Measurements from ENCODE around the gene RBM43. TPM values are rescaled to one million over a fixed set of nuclear protein-coding genes. Genes with fewer than 3 reads are reported as not detected.

Gene RBM43
- total RNA-seq, 2 donors from 2014 or later: 2.0 to 5.3 TPM

GRCh38 chr2:151251012-151251411 lies 10.7 kb downstream of the RBM43 start:
- ATAC-seq (ENCODE audit: insufficient number of reproducible peaks, low FRiP score, low read depth): no peak
- H3K36me3 ChIP-seq: peaks cover 23% of the 10 kb centered on the region
- H3K4me1 ChIP-seq (ENCODE audit: control insufficient read depth in 1 of 2, low read depth in 2 of 2): no peaks in the 10 kb centered on the region
- no peak overlapping the region for H3K4me3 ChIP-seq
- H3K27ac ChIP-seq: no peak overlapping the region
- TF ChIP-seq CTCF (IDR thresholded peaks at IDR 0.05): no peak
- H3K9me3 ChIP-seq: peaks cover 16% of the 10 kb centered on the region
- no peaks in the 10 kb centered on the region for H3K27me3 ChIP-seq (replicated peaks; ENCODE audit: insufficient read depth)
- DNase-seq (ENCODE audit: low spot score): no peak

- Histone ChIP-seq H3K27ac (no peak overlapping the region), H3K27me3 (replicated peaks; ENCODE audit: insufficient read depth) (no peaks in the 10 kb centered on the region), H3K36me3 (peaks cover 19% of the 10 kb centered on the region), H3K4me3 (no peak overlapping the region), H3K4me1 (ENCODE audit: control insufficient read depth in 1 of 2, low read depth in 2 of 2) (no peaks in the 10 kb centered on the region), H3K9me3 (peaks cover 16% of the 10 kb centered on the region)
- DNase-seq (ENCODE audit: low spot score) (no peak), ATAC-seq (ENCODE audit: insufficient number of reproducible peaks, low FRiP score, low read depth) (no peak)
- TF ChIP-seq CTCF (IDR thresholded peaks at IDR 0.05): no peak
Measured at GRCh38 chr2:151247432-151247831, 14.2 kb downstream of the RBM43 start.

GRCh38 chr2:151246152-151246551 lies 15.5 kb downstream of the RBM43 start:
- DNase-seq (ENCODE audit: low spot score) (no peak), ATAC-seq (ENCODE audit: insufficient number of reproducible peaks, low FRiP score, low read depth) (no peak)
- no peak overlapping the region for H3K4me3 ChIP-seq

GRCh38 chr2:151243468-151243867 lies 18.2 kb downstream of the RBM43 start:
- no peak for DNase-seq (ENCODE audit: low spot score)
- no peak overlapping the region for H3K4me3 ChIP-seq
- no peaks in the 10 kb centered on the region for H3K36me3 ChIP-seq
- H3K9me3 ChIP-seq: peaks cover 14% of the 10 kb centered on the region
- H3K27ac ChIP-seq: no peak overlapping the region
- TF ChIP-seq CTCF (IDR thresholded peaks at IDR 0.05): no peak
- H3K27me3 ChIP-seq (replicated peaks; ENCODE audit: insufficient read depth): no peaks in the 10 kb centered on the region
- no peaks in the 10 kb centered on the region for H3K4me1 ChIP-seq (ENCODE audit: control insufficient read depth in 1 of 2, low read depth in 2 of 2)
- ATAC-seq (ENCODE audit: insufficient number of reproducible peaks, low FRiP score, low read depth): no peak

More at GRCh38 chr2:151246152-151246551, 15.5 kb downstream of the RBM43 start:
- Histone ChIP-seq H3K9me3 (peaks cover 16% of the 10 kb centered on the region), H3K36me3 (peaks cover 13% of the 10 kb centered on the region), H3K27me3 (replicated peaks; ENCODE audit: insufficient read depth) (no peaks in the 10 kb centered on the region), H3K4me1 (ENCODE audit: control insufficient read depth in 1 of 2, low read depth in 2 of 2) (no peaks in the 10 kb centered on the region), H3K27ac (no peak overlapping the region)
- TF ChIP-seq CTCF (IDR thresholded peaks at IDR 0.05): no peak

- H3K27me3 ChIP-seq (replicated peaks; ENCODE audit: insufficient read depth): no peaks in the 10 kb centered on the region
- no peak for TF ChIP-seq CTCF (IDR thresholded peaks at IDR 0.05)
- DNase-seq (ENCODE audit: low spot score) (no peak), ATAC-seq (ENCODE audit: insufficient number of reproducible peaks, low FRiP score, low read depth) (no peak)
- H3K36me3 ChIP-seq: no peaks in the 10 kb centered on the region
- no peak overlapping the region for H3K27ac ChIP-seq
- H3K4me3 ChIP-seq: no peak overlapping the region
- no peaks in the 10 kb centered on the region for H3K4me1 ChIP-seq (ENCODE audit: control insufficient read depth in 1 of 2, low read depth in 2 of 2)
- no peaks in the 10 kb centered on the region for H3K9me3 ChIP-seq
Measured at GRCh38 chr2:151241224-151241623, 20.4 kb downstream of the RBM43 start.

All from thoracic aorta (tissue), 2 donors.